Subcutaneous adipose tissue (tissue), 4 donors: ENCODE measurements around the gene ARL6IP4. TPM values are rescaled to one million over a fixed set of nuclear protein-coding genes. Genes with fewer than 3 reads are reported as not detected.

Experiments used
- total RNA-seq, 4 donors: library from RNA; depleted of rRNA; stranded (reverse); fragments of >200 nt; gene quantifications; one replicate each; pipeline ENCODE4 v1.1.0, GENCODE V29; 2016
- TF ChIP-seq, protein P1 (sequence below): fragments of 450-650 bp; IDR thresholded peaks from one replicate; pipeline ENCODE4 v1.5.1; 2016; ENCODE audit warnings: low read depth, mild to moderate bottlenecking, control low read depth, antibody characterized with exemption, moderate library complexity

ARL6IP4 gene
- total RNA-seq, 4 donors from 2014 or later: 73.9 to 274 (median 170) TPM

DNA sequence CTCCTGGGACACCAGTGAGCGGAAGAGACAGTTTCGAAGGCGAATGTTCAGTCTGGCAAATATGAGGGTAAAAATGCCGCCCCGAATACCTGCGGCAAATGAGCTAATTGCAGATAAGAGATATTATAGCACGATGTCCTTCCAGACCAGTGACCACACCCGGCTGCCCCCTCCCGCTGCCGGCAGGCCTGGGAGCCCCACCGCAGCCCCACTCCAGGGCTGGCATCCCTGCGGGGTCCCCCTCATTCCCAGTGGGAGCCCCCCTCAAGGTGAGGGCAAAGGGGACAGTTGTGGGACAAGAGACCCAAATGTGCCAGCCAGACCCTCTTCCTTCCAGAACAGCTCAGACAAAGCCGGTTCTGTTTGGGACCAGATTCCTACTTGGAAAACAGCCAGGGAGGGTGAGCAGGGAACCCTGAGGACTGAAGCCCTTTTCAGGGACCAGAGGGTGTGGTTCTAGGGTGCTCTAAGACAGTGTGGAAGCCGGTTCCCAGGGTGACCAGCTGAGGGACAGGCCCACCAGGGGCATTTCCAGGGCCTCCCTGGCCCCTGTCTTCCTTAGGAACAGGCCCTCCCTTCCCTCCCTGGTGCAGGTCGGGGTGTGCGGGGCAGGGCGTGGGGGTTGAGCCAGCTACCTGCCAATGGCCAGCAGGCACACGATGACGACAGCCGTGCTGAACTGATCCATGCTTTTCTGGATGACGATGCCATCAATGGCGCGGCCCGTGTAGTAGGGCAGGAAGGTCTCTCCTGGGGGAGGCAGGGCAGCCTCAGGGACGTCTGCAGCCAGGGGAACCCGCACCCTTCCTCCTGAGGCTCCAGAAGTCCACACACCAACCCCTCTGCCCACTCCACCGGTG lies 30.4 kb upstream of the ARL6IP4 start:
- TF ChIP-seq, protein P1, sequence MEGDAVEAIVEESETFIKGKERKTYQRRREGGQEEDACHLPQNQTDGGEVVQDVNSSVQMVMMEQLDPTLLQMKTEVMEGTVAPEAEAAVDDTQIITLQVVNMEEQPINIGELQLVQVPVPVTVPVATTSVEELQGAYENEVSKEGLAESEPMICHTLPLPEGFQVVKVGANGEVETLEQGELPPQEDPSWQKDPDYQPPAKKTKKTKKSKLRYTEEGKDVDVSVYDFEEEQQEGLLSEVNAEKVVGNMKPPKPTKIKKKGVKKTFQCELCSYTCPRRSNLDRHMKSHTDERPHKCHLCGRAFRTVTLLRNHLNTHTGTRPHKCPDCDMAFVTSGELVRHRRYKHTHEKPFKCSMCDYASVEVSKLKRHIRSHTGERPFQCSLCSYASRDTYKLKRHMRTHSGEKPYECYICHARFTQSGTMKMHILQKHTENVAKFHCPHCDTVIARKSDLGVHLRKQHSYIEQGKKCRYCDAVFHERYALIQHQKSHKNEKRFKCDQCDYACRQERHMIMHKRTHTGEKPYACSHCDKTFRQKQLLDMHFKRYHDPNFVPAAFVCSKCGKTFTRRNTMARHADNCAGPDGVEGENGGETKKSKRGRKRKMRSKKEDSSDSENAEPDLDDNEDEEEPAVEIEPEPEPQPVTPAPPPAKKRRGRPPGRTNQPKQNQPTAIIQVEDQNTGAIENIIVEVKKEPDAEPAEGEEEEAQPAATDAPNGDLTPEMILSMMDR: no peak

DNA sequence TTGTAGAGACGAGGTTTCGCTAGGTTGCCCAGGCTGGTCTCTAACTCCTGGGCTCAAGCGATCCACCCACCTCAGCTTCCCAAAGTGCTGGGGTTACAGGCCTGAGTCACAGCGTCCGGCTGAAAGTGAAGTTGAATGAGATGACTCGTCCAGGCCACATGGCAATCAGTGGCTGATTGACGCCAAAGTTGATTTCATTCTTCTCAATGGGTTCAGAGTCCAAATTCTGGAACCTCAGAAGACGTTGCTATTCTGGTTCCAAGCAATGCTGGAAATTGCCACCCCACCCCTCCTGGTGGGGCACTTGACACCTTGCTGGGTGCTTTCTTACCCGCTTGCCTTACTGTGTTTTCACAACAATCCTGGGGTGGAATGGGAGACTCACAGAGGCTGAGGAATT lies 29.1 kb upstream of the ARL6IP4 start:
- TF ChIP-seq, protein P1: no peak

DNA sequence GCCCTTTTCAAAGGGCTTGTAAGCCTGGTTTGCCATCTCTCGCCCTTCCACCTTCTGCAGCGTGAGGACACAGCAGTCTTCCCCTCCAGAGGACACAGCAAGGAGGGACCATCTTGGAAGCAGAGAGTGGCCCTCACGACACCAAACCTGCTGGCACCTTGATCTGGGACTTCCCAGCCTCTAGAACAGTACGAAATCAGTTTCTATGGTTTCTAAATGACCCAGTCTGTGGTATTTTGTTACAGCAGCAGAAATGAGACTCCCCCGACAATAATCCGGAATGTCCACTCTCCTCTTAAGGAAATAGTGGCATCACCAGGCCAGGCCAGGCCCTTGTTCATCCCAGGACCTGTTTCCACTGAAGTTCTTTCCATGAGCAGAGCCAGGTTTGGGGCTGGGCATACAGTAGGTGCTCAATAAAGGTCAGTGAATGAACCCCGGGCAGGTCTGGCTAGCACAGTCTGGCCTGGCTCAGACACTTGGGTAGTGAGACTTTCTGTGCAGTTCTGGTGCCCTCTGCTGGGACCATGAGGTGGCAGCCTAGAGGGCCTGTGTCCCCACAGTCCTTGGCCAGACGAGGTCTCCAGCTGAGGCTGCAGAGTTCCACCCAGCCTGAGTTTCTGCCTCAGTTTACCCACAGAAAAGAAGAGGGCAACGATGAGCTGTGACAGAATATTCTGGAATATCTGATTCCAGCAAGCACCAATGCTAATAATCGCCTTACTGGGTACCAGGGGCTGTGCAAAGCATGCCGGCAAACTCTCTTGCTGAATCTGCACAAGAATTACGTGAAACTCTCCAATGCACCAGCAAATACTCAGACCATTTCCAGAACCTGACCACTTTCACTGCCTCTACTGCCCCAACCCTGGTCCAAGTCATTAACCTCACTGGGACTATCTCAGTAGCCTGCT lies 28.2 kb upstream of the ARL6IP4 start:
- TF ChIP-seq, protein P1: no peak

DNA sequence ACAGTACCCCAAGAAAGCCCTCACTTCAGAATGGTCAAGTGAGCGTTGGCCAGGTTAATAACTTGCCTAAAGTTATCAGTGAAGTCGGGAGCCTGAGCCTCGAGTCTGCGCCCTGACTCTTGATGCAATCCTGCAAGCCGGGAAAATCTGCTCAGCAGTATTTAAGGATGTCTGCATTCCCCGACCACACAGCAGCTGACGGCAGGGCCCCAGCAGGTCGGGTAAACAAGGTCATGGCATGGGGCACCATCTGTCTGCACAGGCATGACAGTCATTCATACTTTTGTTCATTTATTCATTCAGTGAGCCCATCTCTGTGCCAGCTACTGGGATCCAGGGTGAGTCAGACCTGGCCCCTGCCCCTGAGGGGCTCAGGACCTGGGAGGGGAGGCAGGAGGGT lies 25.3 kb upstream of the ARL6IP4 start:
- TF ChIP-seq, protein P1: no peak

DNA sequence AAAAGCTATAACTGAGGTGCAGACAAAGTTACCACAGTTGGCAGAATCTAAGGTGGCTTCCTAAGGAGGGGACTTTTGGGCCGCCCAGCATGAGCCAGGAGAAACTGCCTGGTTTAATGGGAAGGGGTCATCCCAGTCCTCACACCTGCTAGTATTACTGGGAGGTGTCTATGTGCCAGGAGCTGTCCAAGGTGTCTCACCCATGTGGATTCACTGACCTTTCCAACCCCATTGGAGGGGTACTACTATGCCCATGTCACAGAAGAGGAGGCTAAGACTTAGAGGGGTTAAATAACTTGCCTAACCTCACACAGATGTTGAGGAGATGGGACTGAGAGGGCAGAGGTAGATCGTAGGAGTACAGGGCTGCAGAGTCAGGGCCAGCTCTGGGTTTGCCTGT lies 24.4 kb upstream of the ARL6IP4 start:
- TF ChIP-seq, protein P1: no peak

DNA sequence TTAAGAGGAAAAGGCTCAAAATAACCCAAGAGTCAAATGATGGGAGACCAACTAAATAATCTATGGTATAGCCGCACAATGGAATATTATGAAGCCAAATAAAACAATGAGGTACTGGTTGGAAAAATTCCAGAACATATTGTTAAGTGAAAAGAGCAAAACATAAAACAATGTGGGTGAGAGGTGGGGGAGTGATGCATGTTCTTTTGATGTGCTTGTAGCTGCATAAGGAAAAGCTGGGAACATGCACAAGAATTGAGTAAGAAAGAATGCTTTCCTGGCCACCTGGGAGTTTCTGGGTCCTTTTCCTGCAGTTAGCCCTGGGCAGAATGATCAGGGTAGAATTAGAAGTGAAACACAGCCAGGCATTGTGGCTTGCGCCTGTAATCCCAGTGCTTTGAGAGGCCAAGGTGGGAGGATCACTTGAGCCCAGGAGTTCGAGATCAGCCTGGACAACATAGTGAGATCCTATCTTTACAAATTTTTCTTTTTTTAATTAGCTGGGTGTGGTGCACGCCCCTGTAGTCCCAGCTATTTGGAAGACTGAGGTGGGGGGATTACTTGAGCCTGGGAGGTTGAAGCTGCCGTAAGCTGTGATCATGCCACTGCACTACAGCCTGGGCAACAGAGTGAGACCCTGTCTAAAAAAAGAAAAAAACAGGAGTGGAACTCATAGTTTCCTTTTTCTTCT lies 22.1 kb upstream of the ARL6IP4 start:
- TF ChIP-seq, protein P1: no peak
